GM12878 (cell line): Measurements from ENCODE around the gene CDC14B. TPM values are rescaled to one million over a fixed set of nuclear protein-coding genes. Genes with fewer than 3 reads are reported as not detected.

Source experiments
- HDAC2 ChIP-seq: fragments of 200-600 bp; sonication (generic); IDR thresholded peaks from 2 replicates; pipeline ENCODE4 v1.6.1; 2017
- RAD51 ChIP-seq: fragments of 450-650 bp; IDR thresholded peaks from 2 replicates; pipeline ENCODE4 v1.6.1; 2016; ENCODE audit warnings: moderate library complexity, mild to moderate bottlenecking, inconsistent platforms
- RUNX3 ChIP-seq: IDR thresholded peaks from 2 replicates; pipeline ENCODE4 v1.6.1; 2012; ENCODE audit warnings: low read length, inconsistent platforms
- SIN3A ChIP-seq: IDR thresholded peaks from 2 replicates; pipeline ENCODE4 v1.6.1; 2012; ENCODE audit warnings: low read depth, low read length, improper control_type of control experiment
- SREBF1 ChIP-seq: IDR thresholded peaks from 2 replicates; pipeline ENCODE4 v1.6.1; 2012; ENCODE audit warnings: mild to moderate bottlenecking, low read length
- polyA plus RNA-seq, 11 experiments: library from polyadenylated mRNA; depleted of rRNA in 4 of 11; unstranded in 6 of 11; stranded (reverse) in 5 of 11; fragments of >200 nt; fragmentation: Nextera tagmentation in 4 of 11; fragmentation: Illumina TruSeq in 1 of 11; extraction: Ambion mirVana in 4 of 11; extraction: Trizol in 1 of 11; gene quantifications; 1 replicate in 1 of 11; 2 replicates in 10 of 11; pipeline versions ENCODE4 v1.2.1 to v1.2.3, GENCODE V29; 2011 to 2016; ENCODE audit warnings: inconsistent platforms in 2 of 11, missing spikeins in 2 of 11, low read depth in 1 of 11
- total RNA-seq, 4 experiments: library from RNA; depleted of rRNA in 3 of 4; stranded (reverse); fragments of >200 nt in 3 of 4; fragmentation: Illumina TruSeq in 1 of 4; extraction: Trizol in 1 of 4; gene quantifications; 2 replicates each; pipeline versions ENCODE4 v1.2.1 to v1.2.3, GENCODE V29; 2013 to 2021
- TF ChIP-seq, protein P1 (sequence below): fragments of 150-350 bp; IDR thresholded peaks from 2 replicates; pipeline ENCODE4 v1.6.1; 2016; ENCODE audit warnings: low read depth, low read length
- TF ChIP-seq, protein P2 (sequence below): fragments of 450-650 bp; formaldehyde crosslinking; IDR thresholded peaks from 2 replicates; pipeline ENCODE4 v1.5.0; 2022; ENCODE audit warnings: mild to moderate bottlenecking, missing genetic modification characterization
- TF ChIP-seq, protein P3 (sequence below): IDR thresholded peaks from 2 replicates; pipeline ENCODE4 v1.6.1; 2011; ENCODE audit warnings: low read depth, mild to moderate bottlenecking, low read length, moderate library complexity, borderline replicate concordance; ENCODE audit errors: extremely low read depth
- TF ChIP-seq, protein P4 (sequence below): fragments of 450-650 bp; IDR thresholded peaks from 2 replicates; pipeline ENCODE4 v1.6.1; 2017; ENCODE audit warnings: mild to moderate bottlenecking
- TF ChIP-seq, protein P5 (sequence below): IDR thresholded peaks from 2 replicates; pipeline ENCODE4 v1.6.1; 2011; ENCODE audit warnings: borderline replicate concordance, low read depth, mild to moderate bottlenecking, moderate library complexity, low read length; ENCODE audit not compliant: insufficient read depth, poor library complexity, severe bottlenecking

The CDC14B gene
- total and polyA plus RNA-seq, 10 of the 15 experiments (the other 5 are each of a cell fraction or from before 2014, with no cell fraction given) = 3.7 to 11.7 (median 6.2) TPM

- TF ChIP-seq SIN3A (no peak), SREBF1 (no peak), HDAC2 (no peak), RAD51 (no peak), RUNX3 (no peak)
- TF ChIP-seq, protein P1, sequence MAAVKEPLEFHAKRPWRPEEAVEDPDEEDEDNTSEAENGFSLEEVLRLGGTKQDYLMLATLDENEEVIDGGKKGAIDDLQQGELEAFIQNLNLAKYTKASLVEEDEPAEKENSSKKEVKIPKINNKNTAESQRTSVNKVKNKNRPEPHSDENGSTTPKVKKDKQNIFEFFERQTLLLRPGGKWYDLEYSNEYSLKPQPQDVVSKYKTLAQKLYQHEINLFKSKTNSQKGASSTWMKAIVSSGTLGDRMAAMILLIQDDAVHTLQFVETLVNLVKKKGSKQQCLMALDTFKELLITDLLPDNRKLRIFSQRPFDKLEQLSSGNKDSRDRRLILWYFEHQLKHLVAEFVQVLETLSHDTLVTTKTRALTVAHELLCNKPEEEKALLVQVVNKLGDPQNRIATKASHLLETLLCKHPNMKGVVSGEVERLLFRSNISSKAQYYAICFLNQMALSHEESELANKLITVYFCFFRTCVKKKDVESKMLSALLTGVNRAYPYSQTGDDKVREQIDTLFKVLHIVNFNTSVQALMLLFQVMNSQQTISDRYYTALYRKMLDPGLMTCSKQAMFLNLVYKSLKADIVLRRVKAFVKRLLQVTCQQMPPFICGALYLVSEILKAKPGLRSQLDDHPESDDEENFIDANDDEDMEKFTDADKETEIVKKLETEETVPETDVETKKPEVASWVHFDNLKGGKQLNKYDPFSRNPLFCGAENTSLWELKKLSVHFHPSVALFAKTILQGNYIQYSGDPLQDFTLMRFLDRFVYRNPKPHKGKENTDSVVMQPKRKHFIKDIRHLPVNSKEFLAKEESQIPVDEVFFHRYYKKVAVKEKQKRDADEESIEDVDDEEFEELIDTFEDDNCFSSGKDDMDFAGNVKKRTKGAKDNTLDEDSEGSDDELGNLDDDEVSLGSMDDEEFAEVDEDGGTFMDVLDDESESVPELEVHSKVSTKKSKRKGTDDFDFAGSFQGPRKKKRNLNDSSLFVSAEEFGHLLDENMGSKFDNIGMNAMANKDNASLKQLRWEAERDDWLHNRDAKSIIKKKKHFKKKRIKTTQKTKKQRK = no peak
- TF ChIP-seq, protein P2, sequence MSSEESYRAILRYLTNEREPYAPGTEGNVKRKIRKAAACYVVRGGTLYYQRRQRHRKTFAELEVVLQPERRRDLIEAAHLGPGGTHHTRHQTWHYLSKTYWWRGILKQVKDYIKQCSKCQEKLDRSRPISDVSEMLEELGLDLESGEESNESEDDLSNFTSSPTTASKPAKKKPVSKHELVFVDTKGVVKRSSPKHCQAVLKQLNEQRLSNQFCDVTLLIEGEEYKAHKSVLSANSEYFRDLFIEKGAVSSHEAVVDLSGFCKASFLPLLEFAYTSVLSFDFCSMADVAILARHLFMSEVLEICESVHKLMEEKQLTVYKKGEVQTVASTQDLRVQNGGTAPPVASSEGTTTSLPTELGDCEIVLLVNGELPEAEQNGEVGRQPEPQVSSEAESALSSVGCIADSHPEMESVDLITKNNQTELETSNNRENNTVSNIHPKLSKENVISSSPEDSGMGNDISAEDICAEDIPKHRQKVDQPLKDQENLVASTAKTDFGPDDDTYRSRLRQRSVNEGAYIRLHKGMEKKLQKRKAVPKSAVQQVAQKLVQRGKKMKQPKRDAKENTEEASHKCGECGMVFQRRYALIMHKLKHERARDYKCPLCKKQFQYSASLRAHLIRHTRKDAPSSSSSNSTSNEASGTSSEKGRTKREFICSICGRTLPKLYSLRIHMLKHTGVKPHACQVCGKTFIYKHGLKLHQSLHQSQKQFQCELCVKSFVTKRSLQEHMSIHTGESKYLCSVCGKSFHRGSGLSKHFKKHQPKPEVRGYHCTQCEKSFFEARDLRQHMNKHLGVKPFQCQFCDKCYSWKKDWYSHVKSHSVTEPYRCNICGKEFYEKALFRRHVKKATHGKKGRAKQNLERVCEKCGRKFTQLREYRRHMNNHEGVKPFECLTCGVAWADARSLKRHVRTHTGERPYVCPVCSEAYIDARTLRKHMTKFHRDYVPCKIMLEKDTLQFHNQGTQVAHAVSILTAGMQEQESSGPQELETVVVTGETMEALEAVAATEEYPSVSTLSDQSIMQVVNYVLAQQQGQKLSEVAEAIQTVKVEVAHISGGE (CRISPR knock-in tag) = no peak
- TF ChIP-seq, protein P3, sequence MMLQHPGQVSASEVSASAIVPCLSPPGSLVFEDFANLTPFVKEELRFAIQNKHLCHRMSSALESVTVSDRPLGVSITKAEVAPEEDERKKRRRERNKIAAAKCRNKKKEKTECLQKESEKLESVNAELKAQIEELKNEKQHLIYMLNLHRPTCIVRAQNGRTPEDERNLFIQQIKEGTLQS = no peak
- TF ChIP-seq, protein P4, sequence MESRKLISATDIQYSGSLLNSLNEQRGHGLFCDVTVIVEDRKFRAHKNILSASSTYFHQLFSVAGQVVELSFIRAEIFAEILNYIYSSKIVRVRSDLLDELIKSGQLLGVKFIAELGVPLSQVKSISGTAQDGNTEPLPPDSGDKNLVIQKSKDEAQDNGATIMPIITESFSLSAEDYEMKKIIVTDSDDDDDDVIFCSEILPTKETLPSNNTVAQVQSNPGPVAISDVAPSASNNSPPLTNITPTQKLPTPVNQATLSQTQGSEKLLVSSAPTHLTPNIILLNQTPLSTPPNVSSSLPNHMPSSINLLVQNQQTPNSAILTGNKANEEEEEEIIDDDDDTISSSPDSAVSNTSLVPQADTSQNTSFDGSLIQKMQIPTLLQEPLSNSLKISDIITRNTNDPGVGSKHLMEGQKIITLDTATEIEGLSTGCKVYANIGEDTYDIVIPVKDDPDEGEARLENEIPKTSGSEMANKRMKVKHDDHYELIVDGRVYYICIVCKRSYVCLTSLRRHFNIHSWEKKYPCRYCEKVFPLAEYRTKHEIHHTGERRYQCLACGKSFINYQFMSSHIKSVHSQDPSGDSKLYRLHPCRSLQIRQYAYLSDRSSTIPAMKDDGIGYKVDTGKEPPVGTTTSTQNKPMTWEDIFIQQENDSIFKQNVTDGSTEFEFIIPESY = no peak
- TF ChIP-seq, protein P5, sequence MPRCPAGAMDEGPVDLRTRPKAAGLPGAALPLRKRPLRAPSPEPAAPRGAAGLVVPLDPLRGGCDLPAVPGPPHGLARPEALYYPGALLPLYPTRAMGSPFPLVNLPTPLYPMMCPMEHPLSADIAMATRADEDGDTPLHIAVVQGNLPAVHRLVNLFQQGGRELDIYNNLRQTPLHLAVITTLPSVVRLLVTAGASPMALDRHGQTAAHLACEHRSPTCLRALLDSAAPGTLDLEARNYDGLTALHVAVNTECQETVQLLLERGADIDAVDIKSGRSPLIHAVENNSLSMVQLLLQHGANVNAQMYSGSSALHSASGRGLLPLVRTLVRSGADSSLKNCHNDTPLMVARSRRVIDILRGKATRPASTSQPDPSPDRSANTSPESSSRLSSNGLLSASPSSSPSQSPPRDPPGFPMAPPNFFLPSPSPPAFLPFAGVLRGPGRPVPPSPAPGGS = no peak
Measured at GRCh38 chr9:96554801-96555566, 64.7 kb downstream of the CDC14B start (continued).
